Right atrium auricular region (tissue), 2 donors: Measurements from ENCODE around the gene COPG1. TPM values are rescaled to one million over a fixed set of nuclear protein-coding genes. Genes with fewer than 3 reads are reported as not detected.

Experiments used
- DNase-seq: peaks from one replicate; pipeline ENCODE4 v3.0.0-alpha.2; 2019; ENCODE audit warnings: low spot score
- H3K27ac ChIP-seq, 2 donors: fragments of 200-600 bp; sonication (generic); 1 replicate in 1 of 2; 2 replicates in 1 of 2; pipeline ENCODE4 v1.5.1; 2016 to 2019
- H3K27me3 ChIP-seq, 2 donors: fragments of 200-600 bp; sonication (generic); one replicate each; pipeline versions ENCODE4 v1.5.1 to v1.6.0; 2017 to 2019
- H3K36me3 ChIP-seq: fragments of 200-600 bp; sonication (generic); one replicate; pipeline ENCODE4 v1.5.1; 2016
- H3K4me1 ChIP-seq, 2 donors: fragments of 200-600 bp; sonication (generic); one replicate each; pipeline versions ENCODE4 v1.5.1 to v1.6.0; 2017 to 2019
- H3K4me3 ChIP-seq, 2 donors: fragments of 200-600 bp; sonication (generic); 1 replicate in 1 of 2; 2 replicates in 1 of 2; pipeline ENCODE4 v1.5.1; 2017 to 2019; ENCODE audit warnings: mild to moderate bottlenecking in 1 of 2, moderate library complexity in 1 of 2
- H3K9me3 ChIP-seq, 2 donors: fragments of 200-600 bp; sonication (generic); one replicate each; pipeline ENCODE4 v1.5.1; 2019
- total RNA-seq, 2 donors: library from RNA; depleted of rRNA; stranded (reverse); fragments of >200 nt; gene quantifications; one replicate each; pipeline ENCODE4 v1.1.0, GENCODE V29; 2016
- TF ChIP-seq, protein P1 (sequence below), 2 donors: fragments of 200-600 bp; sonication (generic); IDR thresholded peaks; one replicate each; pipeline ENCODE4 v1.5.1; 2019; ENCODE audit warnings: antibody characterized with exemption in 2 of 2

The COPG1 gene
- total RNA-seq, 2 donors from 2014 or later: 88.7 to 99.2 TPM

DNA sequence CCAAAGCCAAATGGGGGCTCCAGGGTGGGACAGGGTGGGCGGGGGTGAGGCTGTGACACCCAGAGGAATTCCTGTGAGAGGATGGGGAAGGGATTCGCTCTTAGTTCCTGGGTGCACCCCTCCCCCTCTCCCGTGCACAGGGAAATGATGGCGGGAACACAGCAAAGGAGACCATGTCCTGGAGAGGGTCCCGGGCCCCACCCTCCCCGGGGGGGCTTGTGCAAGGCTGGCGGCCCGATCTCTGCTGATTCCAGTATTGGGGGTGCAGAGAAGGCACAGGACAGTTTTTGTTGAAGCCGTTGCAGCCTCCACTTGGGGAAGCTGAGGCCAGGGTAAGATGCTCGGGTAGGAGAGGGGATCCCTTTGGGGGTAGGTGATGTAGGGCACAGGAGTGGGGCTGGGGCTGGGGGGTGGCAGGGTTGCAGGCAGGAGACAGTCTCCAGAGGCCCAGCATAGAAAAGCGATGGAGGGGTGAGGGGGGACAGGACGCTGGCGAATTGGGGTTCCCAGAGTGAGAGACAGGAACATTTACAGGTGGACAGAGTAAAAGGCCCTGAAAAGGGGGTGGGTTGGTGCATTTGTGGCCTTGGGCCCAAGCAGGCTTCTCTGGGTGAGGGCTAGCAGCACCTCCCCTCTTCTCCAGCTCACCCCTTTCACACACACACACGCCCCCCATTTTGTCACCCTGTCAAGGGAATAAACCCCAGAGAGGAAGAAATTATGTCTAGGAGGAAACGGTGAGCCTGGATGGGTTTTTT is 67.8 kb downstream of the COPG1 start:
- no peak for DNase-seq
- Histone ChIP-seq H3K4me1 (peaks cover 0 to 28% of the 10 kb centered on the region in 2 donors), H3K4me3 (peak overlapping the region; percentile 64 to 93), H3K36me3 (no peaks in the 10 kb centered on the region), H3K27ac (peak overlapping the region; percentile 88 to 96), H3K27me3 (no peaks in the 10 kb centered on the region), H3K9me3 (no peaks in the 10 kb centered on the region)
- TF ChIP-seq, protein P1, sequence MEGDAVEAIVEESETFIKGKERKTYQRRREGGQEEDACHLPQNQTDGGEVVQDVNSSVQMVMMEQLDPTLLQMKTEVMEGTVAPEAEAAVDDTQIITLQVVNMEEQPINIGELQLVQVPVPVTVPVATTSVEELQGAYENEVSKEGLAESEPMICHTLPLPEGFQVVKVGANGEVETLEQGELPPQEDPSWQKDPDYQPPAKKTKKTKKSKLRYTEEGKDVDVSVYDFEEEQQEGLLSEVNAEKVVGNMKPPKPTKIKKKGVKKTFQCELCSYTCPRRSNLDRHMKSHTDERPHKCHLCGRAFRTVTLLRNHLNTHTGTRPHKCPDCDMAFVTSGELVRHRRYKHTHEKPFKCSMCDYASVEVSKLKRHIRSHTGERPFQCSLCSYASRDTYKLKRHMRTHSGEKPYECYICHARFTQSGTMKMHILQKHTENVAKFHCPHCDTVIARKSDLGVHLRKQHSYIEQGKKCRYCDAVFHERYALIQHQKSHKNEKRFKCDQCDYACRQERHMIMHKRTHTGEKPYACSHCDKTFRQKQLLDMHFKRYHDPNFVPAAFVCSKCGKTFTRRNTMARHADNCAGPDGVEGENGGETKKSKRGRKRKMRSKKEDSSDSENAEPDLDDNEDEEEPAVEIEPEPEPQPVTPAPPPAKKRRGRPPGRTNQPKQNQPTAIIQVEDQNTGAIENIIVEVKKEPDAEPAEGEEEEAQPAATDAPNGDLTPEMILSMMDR (IDR thresholded peaks at IDR 0.05): no peak

DNA sequence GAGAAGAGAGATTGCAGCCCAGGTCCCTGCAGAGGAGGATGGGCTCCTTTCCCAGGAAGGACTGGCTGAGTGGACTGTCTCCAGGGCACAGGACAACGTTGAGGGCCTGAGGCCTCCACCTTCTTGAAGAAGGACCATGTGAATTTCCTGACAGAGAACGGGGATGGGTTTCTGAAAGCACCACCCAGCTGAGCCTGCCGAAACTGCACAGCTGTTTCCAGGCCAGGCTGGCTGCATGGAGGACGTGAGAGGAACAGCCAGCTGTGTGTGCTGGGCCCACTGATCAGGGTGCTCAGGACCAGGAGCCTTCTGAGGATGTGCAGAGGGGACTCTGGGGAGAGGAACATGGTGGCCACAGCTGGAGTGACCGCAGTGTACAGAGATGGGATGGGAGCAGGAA is 68.4 kb downstream of the COPG1 start:
- DNase-seq: no peak
- TF ChIP-seq, protein P1 (IDR thresholded peaks at IDR 0.05): no peak
- peaks cover 0 to 28% of the 10 kb centered on the region in 2 donors for H3K4me1 ChIP-seq
- H3K9me3 ChIP-seq: no peaks in the 10 kb centered on the region
- H3K27ac ChIP-seq: no peak overlapping the region
- H3K36me3 ChIP-seq: no peaks in the 10 kb centered on the region
- H3K4me3 ChIP-seq: no peak overlapping the region
- H3K27me3 ChIP-seq: no peaks in the 10 kb centered on the region

DNA sequence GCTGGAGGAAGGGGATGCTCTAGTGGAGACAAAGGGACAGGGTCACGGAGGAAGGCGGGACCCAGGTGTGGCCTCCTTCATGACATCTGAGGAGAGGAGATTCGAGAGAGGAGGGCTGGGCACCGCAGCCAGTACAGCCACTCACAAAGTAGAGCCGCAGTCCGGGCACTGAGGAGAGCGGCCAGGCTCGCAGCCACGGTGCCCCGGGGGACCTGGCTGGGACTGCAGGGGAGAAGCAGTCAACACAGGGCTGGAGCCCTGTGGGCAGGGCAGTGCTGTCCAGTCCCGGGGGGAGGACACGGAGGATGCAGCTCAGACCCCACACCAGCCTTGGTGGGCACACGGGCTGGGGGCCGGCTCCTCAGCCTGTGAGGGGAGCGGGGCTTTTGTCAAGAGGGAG is 69.5 kb downstream of the COPG1 start:
- no peaks in the 10 kb centered on the region for H3K9me3 ChIP-seq
- no peaks in the 10 kb centered on the region for H3K36me3 ChIP-seq
- TF ChIP-seq, protein P1 (IDR thresholded peaks at IDR 0.05): no peak
- DNase-seq: no peak
- H3K27me3 ChIP-seq: no peaks in the 10 kb centered on the region
- no peak overlapping the region for H3K4me3 ChIP-seq
- no peak overlapping the region for H3K27ac ChIP-seq
- peaks cover 0 to 22% of the 10 kb centered on the region in 2 donors for H3K4me1 ChIP-seq

DNA sequence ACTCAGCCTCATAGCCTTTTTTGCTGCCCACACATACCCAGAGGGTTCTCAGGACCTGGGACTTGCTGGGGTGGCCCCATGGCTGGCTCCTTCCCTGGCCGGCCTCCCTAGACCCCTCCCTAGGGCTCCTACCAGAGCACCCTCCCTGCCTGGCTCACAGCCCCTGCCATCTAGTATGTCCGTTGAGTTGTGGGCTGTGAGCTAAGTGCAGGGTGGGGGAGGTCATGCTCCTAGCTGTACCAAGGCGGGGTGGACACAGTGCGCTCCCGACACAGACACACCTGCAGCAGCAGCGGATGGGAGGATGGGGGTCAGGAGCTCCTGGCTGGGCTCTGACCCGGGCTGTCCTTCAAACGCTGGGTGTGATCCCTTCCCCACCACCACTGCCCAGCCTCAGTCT is 70.9 kb downstream of the COPG1 start:
- TF ChIP-seq, protein P1 (IDR thresholded peaks at IDR 0.05): no peak
- Histone ChIP-seq H3K36me3 (no peaks in the 10 kb centered on the region), H3K4me3 (no peak overlapping the region), H3K27ac (no peak overlapping the region), H3K9me3 (no peaks in the 10 kb centered on the region), H3K4me1 (peaks cover 0 to 15% of the 10 kb centered on the region in 2 donors), H3K27me3 (no peaks in the 10 kb centered on the region)
- no peak for DNase-seq

DNA sequence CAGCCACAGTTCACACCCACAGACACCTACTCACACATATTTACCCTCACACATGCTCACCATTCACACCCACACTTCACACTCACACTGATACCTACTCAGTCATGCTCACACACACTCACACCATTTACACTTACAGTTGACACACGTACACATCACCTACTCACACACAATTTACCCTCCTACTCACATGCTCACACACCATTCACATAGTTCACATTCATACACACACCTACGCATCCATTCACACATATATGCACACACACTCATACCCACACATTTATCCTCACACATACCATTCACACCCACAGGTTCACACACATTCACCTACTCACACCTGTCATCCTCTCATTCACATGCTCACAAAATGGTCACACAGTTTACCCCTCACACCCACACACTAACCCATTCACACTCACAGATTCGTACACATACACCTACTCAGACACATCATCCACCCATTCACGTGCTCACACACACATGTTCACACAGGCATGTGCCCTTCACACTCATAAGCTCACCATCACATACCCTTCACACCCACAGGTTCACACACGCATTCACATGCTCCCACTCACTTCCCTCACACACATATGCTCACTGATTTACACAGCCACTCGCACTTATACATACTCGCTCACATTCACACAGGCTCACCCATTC is 71.5 kb downstream of the COPG1 start:
- Histone ChIP-seq H3K9me3 (no peaks in the 10 kb centered on the region), H3K27me3 (no peaks in the 10 kb centered on the region), H3K4me3 (no peak overlapping the region), H3K4me1 (peaks cover 0 to 15% of the 10 kb centered on the region in 2 donors), H3K27ac (no peak overlapping the region), H3K36me3 (no peaks in the 10 kb centered on the region)
- DNase-seq: no peak
- TF ChIP-seq, protein P1 (IDR thresholded peaks at IDR 0.05): no peak
